GM18867 (cell line): ENCODE measurements around the gene NDUFAF2.
"Not testable (repeated sequence)": the region's sequence is repeated elsewhere in the genome, so short reads cannot be mapped to it uniquely, and the experiment has no call there.

ENCODE experiments used
- ATAC-seq: cut with Tn5 transposase; IDR thresholded peaks from one replicate; pipeline ENCODE4 v1.9.1; 2021; ENCODE audit warnings: mild to moderate bottlenecking, moderate library complexity; ENCODE audit not compliant: unreplicated experiment

NDUFAF2 gene

DNA sequence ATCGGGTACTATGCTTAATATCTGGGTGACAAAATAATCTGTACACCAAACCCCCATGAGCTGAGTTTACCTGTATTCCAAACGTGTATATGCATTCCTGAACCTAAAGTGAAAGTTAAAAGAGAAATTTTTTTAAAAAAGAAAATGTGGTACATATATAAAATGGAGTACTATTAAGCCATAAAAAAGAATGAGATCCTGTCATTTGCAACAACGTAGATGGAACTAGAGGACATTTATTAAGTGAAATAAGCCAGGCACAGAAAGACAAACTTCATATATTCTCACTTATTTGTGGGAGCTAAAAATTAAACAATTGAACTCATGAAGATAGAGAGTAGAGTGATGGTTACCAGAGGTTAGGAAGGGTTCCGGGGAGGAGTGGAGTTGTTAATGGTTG, 44.8 kb downstream of the NDUFAF2 start:
- no peak for ATAC-seq

DNA sequence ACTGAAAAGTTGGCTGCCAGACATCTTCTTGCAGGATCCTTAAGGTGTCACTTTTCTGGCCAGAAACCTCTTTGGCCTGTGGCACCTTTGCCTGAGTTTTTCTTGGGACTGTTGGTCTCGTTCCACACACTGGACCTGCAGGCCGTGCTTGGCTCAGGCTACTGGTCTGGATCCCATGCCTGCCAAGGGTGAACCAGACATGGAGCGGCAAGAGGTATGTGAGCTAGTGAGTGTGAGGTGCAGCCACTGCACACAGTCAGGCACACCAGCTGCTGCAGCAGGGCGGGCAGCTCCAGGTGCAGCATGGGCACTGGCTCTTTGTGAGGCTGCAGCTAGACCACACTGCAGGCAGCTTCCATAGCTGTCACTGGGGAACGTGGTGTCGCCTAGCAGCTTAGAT, 47.9 kb downstream of the NDUFAF2 start:
- ATAC-seq = no peak

DNA sequence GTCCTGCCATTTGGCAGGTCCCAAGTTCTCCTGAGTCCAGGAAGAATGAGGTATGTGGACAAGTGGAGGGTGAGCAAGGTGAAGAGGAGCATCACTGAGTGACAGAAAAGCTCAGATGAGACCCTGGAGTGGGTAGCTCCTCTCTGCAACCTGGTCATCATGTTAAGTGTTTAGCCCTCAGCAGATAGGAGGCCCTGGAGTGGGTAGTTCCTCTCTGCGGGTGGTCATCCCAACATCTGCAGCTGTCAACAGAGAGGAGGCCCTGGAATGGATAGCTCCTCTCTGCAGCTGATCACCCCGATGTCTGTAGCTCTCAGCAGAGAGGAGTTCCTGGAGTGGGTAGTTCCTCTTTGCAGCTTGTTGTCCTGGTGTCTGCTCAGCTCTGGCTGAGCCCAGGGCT, 48.4 kb downstream of the NDUFAF2 start:
- no peak for ATAC-seq

DNA sequence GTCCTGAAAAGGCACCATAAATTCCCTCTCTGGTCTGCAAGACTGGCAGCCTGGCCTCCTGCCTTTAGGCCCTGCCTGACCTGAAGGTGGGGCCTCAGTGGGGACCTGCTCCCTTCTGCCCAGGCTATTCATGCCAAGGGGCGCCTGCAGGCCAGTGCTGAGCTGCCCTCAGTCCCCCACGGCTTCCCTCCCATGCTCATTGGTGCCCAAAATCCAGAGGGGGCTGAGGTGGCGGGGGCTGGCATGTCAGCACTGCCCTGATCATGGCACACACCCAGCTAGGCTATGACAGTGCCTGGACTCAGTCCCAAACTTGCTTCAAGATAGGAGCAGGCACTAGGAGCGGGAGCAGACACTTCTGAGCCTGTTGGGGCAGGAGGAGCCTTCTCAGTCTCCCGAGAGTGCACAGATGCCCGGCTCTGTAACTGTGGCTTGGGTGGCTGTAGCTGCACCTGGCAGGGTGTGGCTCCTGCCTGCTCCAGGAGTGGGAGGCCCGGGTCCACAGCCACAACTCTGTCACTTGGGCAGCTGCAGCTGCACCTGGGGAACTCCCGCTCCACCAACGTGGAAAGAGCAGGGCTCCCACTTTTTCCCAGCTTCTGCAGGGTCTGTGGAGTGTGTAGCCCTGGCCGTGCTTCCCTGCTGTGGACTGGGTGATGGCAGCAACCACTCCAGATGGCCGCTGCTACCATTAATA, 49.0 kb downstream of the NDUFAF2 start:
- ATAC-seq = no peak

DNA sequence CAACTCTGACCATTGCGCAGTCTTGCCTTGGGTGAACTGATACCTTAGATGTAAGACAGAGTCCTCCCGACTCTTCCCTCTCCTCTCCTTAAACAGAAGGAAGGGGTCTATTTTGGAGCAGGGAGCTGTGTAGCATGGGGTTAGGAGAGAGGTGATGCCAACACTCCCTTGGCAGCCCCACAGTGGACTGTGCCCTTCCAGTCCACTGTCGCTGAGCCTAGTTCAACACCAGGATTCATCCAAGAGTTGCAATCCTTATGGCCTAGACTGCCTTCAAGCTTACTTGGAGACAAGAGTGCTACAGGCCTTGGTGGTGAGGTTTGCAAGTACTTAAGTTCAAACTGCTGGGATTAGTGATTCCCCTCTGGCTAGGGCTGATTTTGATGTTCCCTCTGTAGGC, 51.4 kb downstream of the NDUFAF2 start:
- no peak for ATAC-seq

DNA sequence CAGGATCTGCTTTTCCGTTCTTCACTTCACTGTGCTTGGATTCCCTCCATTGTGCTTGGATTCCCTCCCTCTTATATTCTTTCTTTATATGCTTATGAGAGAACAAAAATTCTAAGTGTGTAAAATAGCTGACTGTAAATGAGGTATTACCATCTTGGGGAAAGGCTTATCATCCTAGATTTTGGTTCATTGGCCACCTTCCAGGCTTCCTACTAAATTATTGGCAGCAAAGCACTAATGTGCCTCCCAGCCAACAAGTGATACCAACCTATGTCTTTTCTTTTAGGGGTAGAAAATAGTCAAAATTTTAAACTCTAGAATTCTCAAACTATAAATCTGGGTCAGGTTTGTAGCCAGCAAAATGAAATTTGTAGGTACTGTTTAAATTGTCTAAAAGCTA, 52.7 kb downstream of the NDUFAF2 start:
- no peak for ATAC-seq

DNA sequence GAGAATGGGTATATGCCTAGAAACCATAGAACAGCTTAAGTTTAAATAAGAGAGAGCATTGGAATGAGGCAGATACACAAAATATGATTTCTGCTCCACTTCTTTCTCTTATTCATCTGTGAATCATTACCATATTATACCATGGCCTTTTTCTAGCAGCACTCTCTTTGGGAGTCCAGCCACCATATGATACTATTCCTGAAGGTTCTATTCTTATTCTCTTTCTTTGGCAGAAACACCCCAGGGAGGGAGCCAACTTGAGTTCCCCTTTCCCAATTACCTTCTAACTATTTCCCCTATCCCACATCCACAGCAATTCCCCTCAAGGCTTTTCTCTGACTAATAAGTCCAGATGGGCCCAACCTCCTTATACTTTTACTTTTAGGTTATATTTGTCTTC, 55.9 kb downstream of the NDUFAF2 start:
- no peak for ATAC-seq

DNA sequence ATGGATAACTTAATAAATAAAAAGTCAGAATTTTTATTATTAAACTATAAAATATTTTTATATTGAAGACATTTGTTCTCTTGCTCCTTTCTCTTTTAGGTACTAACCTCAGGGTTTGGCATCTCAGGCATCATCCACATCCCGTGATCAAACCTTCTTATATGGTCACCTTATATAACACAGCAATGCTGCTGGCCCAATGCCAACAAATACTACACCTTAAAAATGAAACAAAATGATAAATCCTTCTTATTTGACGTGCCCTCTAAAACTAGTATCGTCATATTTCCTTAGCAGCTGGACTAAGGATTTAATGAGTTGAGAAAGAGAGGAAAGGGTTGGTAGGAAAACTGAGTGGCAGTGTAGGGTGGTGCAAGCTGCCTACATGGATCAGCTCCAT, 56.6 kb downstream of the NDUFAF2 start:
- ATAC-seq = no peak

DNA sequence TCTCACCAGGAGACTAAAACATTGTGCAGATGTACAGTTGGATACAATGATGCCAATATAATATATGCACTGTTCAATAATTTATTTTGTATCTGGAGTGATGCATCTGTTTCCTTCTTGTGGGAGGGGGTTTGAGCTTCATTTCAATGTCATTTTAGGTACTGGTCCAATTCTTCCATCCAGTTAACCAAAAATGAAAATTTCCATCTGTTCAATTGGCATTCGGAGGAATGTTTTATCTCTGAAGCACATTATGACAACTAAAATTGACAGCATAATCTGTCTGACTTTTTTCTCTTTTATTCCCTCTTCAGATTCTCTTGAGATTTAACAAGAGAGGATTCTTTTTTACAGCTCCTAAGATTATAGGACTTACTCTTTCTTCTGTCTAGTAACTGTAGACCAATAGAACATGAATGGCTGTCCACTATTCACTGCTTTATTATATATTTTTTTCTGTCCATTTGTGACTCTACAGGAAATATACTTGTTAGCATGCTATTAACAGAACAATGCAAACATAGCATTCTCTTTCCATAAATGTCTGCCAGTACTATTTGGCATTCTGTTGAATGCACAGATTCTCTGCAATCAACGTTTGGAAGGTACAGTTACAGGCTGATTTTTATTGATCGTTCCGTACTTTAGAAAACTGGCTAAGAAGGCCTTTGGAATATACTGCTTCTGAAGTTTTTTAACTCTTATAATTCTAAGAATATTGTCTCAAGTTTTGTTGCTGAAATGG, 57.8 kb downstream of the NDUFAF2 start:
- ATAC-seq = no peak

DNA sequence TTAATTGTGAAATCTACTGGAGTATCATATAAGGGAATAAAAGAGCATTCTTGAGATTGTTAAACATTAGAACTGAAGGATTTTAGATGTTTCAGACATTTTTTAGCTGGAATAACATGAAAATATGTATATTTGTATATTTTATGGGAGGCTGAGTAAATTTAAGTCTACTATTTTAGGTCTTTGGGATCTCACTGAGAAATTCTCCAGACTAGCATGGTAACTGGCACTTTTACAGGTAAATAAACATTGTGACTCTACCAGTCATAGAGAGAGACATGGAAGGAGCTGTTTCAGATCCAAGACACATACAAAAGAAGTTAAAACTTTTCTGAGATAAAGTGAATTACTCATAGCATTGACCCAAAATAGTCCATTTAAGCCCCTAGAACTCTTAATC, 59.4 kb downstream of the NDUFAF2 start:
- no peak for ATAC-seq

DNA sequence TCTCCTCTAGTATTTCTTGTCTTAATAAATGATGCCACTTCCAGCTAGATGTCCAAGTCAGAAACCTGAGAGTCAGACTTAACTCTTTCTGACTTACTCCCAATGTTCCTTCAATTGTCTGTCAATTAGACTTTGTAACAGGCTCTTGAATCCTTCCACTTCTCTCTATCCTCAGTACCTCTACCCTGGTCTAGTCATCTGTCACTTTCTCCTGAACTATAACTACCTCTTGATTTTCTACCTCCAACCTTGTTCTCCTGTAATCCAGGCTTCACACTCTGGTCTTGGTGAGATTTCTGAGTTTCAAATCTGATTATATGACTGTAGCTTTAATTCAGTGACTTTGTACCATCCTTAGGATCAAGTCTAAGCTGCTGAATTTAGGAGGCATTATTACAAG, 64.9 kb downstream of the NDUFAF2 start:
- no peak for ATAC-seq

DNA sequence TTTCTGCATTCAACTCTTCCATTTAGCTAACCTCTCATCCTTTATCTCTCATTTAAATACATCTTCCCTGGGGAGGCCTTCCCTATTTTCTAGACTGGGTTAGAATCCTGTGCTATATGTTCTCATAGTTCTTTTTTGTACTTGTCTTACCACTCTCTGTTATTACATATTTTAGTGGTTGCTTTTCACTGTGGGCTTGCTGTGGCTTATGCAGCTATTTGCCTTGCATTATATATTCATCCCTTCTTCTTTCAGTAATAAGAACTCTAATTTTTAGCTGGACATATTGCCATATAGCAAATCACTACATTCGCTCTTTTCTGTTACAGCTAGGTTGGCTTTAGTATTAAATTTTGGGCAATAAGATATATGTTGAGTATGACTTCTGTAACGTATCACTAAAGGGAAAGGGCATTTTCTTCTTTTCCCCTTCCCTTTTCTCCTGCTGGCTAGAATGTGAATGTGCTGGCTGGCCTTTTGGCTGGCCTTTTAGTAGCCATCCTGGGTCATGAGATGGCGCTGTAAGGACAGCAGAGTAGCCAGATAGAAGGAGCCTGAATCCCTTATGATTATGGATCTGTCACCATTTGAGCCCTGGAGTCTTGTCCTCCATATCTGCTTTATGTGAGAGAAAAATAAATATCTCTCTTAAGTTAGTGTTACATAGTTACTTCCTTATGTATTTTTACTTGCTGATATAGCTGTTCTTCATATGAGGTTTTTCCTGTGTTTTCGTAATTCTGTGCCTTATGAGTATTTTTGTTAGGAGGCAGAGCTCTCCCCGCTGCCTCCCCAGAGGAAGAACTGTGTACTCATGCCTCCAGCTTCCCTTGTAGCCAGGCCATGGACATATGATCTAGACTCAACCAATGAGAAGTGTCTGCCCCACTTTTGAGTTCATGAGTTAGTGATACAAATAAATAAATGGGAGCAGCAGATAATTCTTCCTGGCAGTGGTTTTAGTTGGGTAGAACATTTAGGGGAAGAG, 65.8 kb downstream of the NDUFAF2 start:
- ATAC-seq = no peak

DNA sequence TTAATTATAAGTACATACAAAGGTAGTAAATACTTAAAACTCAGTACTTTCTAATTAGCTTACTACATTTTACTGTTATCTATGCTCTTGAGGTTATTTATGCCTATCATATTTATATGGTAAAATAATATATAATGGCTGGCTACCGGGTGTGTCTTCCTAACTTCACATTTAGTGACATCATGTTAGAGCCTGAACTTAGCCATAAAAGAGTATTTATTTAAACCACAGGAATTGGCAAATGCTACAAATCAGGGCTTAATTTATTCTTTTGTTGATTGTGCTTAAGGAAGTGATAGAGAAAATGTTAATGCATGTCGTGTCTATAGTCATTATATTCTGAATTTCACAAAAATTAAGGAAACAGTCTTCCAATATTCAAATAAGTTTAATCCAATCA, 73.1 kb downstream of the NDUFAF2 start:
- ATAC-seq = no peak

DNA sequence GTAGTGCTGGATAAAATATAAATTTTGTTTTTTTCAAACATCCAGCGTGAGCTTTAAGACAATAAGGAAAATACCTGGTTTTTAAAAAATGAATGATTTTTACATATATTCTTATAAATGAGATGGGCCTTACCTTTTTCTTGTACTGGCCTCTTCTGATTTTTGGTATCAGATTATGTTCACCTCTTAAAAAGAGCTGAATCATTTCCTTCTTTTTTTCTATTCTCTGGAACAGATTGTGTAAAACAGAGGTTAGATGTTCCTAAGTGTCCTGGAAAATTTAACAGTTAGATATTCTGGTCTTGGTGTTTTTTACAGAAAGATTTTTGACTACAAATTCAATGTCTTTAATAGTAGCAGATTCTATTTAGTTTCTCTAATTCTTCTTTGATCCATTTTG, 74.6 kb downstream of the NDUFAF2 start:
- no peak for ATAC-seq

DNA sequence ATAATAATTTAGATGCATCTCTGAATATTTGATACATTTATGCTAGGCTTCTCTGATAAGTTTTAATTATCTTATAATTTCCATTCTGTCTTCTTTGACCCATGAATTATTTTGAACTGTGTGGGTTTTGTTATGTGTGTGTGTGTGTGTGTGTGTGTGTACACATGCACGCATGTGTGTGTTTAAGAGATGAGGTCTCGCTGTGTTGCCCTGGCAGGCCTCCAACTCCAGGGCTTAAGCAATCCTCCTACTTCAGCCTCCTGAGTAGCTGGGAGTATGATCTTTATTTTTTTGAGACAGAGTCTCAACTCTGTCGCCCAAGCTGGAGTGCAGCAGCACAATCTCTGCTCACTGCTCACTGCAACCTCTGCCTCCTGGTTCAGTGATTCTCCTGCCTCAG, 75.4 kb downstream of the NDUFAF2 start:
- ATAC-seq = no peak

DNA sequence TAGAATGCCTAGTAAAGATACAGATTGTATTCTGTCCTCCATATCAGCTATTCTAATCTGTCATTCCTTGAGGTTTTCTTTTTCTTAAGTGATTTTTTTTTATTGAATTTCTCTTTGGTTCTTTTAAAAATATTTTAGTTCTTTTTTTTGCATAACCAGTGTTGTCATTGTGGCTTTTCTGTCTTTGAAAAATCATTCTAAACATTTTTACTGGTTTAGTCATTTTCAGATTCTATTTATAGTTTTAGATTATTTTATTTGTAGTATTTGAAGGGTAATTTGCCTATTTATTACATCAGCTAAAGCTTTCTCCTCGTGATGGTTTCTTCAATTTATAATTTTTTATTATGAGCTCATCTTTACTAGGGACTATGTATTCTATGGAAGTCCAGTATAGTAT, 78.1 kb downstream of the NDUFAF2 start:
- ATAC-seq = no peak

DNA sequence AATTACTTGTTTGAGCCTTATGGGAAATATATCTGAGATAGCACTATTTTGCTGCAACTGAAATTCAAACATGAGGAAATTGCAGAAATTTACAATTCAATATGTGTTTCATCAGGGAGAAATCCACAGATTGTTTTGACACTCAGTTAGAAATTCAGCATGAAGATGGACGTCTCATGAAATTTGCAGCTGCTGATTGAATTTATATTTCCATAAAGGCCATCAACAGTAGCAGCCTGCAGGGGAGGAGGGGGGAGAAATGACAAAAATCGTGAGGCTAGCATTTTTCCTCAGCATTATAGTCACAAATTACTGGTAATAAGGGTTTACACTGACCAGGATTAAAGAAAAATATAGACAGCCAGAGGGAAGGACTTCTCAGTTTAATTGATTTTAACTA, 81.0 kb downstream of the NDUFAF2 start:
- ATAC-seq = no peak

DNA sequence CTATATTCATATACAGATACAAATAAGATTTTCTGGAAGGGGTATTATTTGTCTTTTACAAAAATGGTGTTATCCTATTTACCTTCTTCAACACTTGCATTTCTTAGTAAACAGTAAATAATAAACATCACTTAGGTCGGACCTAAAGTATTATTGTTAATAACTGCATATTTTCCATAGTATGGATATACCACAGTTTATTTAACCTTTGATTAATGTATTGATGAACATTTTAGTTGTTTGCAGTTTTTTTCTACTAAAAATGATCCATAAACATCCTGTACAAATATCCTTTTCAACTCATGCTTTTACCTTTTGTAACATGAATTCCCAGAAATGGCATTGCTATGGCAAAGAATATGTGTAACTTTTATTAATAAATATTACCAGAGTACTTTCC, 83.4 kb downstream of the NDUFAF2 start:
- ATAC-seq = no peak

DNA sequence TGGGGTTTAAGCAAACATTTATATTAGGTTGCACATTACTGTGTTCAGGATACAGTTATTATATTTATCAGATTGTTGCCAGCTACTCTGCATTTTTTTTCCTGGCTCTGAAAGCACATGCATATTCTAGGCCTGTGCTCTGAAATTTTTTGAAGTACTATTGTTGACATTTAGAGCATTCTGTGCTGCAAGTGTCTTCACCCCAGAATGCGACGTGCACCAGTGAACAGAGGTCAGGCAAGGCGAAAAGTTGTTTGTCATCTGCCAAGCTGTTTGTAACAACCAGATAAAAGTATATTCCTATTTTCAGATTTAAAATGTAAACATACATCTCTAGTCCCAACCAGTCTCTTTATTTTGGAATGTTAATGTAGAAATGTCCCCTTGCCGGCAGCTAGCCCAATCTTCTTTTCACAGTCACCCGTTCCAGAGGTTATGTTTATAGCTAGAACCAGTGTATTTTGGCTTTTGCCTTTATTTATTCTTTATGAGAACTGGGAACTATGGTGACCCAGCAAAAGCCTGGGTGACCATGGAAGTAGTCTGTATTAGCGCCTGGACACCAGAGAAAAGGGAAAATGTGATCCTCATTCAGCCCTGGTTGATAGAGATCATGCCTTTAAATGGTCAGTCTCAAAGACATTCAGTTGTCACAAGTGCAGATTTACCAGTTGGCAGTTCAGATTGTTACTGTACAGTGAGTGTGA, 84.6 kb downstream of the NDUFAF2 start:
- no peak for ATAC-seq

DNA sequence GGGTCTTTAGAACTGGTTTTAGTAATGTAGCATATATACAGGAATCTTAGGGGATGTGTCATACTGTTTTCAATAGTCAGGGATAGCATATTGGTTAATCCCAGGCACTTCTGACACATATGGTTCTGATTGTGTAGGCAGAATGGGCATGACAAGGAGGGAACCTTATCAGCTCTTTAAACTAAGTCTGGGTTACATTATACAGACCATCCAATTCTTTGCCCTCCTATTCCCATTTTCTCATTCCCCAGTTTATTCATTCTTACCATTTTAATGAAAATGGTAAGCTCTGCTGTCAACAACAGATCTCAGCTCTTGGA, 85.1 kb downstream of the NDUFAF2 start:
- ATAC-seq = no peak

DNA sequence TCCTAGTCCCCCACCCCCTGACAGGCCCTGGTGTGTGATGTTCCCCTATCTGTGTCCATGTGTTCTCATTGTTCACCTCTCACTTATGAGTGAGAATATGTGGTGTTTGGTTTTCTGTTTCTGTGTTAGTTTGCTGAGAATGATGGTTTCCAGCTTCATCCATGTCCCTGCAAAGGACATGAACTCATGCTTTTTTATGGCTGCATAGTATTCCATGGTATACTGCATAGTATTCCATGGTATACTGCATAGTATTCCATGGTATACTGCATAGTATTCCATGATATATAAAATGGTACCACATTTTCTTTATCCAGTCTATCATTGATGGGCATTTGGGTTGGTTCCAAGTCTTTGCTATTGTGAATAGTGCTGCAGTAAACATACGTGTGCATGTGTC, 86.3 kb downstream of the NDUFAF2 start:
- not testable (repeated sequence) for ATAC-seq
